ENCODE measurements around the gene TGFB2.

DNA sequence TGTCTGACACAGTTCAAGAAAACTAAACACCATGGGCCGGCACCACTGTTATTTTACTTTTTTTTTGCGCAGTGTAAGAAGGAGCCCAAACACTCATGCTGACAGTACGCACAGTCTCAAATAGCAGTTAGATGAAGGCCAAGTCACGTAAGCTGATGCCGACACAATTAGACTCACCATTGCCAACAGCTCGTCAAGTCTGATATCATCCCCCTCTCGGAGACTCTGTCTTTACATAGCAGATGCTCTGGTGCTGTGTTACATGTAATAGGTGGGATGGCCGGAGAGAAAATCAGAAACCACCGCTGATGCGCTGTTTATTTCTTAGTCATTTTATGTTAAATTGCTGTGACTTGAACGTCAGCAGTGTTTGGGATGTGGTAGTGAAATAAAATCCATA is 49.3 kb downstream of the TGFB2 start:
- TF ChIP-seq, protein P1, sequence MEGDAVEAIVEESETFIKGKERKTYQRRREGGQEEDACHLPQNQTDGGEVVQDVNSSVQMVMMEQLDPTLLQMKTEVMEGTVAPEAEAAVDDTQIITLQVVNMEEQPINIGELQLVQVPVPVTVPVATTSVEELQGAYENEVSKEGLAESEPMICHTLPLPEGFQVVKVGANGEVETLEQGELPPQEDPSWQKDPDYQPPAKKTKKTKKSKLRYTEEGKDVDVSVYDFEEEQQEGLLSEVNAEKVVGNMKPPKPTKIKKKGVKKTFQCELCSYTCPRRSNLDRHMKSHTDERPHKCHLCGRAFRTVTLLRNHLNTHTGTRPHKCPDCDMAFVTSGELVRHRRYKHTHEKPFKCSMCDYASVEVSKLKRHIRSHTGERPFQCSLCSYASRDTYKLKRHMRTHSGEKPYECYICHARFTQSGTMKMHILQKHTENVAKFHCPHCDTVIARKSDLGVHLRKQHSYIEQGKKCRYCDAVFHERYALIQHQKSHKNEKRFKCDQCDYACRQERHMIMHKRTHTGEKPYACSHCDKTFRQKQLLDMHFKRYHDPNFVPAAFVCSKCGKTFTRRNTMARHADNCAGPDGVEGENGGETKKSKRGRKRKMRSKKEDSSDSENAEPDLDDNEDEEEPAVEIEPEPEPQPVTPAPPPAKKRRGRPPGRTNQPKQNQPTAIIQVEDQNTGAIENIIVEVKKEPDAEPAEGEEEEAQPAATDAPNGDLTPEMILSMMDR (IDR thresholded peaks at IDR 0.05) = no peak
- TF ChIP-seq POLR2A (IDR thresholded peaks at IDR 0.05) = no peak

Measured in uterus (tissue), 2 donors.